GM23338 (cell line): ENCODE data around the gene PRDM8. TPM values are rescaled to one million over a fixed set of nuclear protein-coding genes. Genes with fewer than 3 reads are reported as not detected.

Experiments used
- ATAC-seq: fragments of 200-7000 bp; cut with Tn5 transposase; 3 replicates; pipeline ENCODE4 v1.9.1; 2020
- DNase-seq: peaks from one replicate; pipeline ENCODE4 v3.0.0-alpha.2; 2015; ENCODE audit warnings: low spot score
- H2AFZ ChIP-seq: fragments of 200-600 bp; sonication (generic); 2 replicates; pipeline ENCODE4 v1.8.0; 2016; ENCODE audit warnings: antibody characterized with exemption, mild to moderate bottlenecking, moderate library complexity
- H3F3A ChIP-seq: fragments of 200-600 bp; sonication (generic); replicated peaks from 2 replicates; pipeline ENCODE4 v1.8.0; 2017; ENCODE audit warnings: antibody characterized with exemption, mixed run types, low read depth
- H3K27ac ChIP-seq: fragments of 200-600 bp; sonication (generic); 2 replicates; pipeline ENCODE4 v1.6.1; 2016; ENCODE audit warnings: low read depth
- H3K27me3 ChIP-seq: fragments of 200-600 bp; sonication (generic); 2 replicates; pipeline ENCODE4 v1.8.0; 2016; ENCODE audit warnings: mild to moderate bottlenecking, mixed run types, moderate library complexity; ENCODE audit not compliant: insufficient read depth
- H3K36me3 ChIP-seq: fragments of 200-600 bp; sonication (generic); 2 replicates; pipeline ENCODE4 v1.8.0; 2016; ENCODE audit warnings: mild to moderate bottlenecking; ENCODE audit not compliant: insufficient read depth
- H3K4me1 ChIP-seq: fragments of 200-600 bp; sonication (generic); 2 replicates; pipeline ENCODE4 v1.8.0; 2016; ENCODE audit warnings: mild to moderate bottlenecking, moderate library complexity; ENCODE audit not compliant: insufficient read depth
- H3K4me2 ChIP-seq: fragments of 200-600 bp; sonication (generic); 2 replicates; pipeline ENCODE4 v1.7.1; 2017; ENCODE audit warnings: mixed run types
- H3K4me3 ChIP-seq: fragments of 200-600 bp; sonication (generic); 2 replicates; pipeline ENCODE4 v1.6.1; 2016; ENCODE audit warnings: mixed run types
- H3K79me2 ChIP-seq: fragments of 200-600 bp; sonication (generic); replicated peaks from 2 replicates; pipeline ENCODE4 v1.8.0; 2017; ENCODE audit warnings: mild to moderate bottlenecking; ENCODE audit not compliant: insufficient read depth
- H3K9me2 ChIP-seq: fragments of 200-600 bp; sonication (generic); 2 replicates; pipeline ENCODE4 v1.8.0; 2017; ENCODE audit not compliant: insufficient read depth
- H4K20me1 ChIP-seq: fragments of 200-600 bp; sonication (generic); replicated peaks from 2 replicates; pipeline ENCODE4 v1.8.0; 2017; ENCODE audit warnings: mild to moderate bottlenecking; ENCODE audit not compliant: insufficient read depth
- H3K27ac Mint-ChIP-seq: 2 replicates; pipeline ENCODE4 v1.8.0; 2020; ENCODE audit warnings: inconsistent platforms, mild to moderate bottlenecking, moderate library complexity, mixed read lengths
- H3K27me3 Mint-ChIP-seq: 3 replicates; pipeline ENCODE4 v1.8.0; 2022; ENCODE audit warnings: low read depth, mild to moderate bottlenecking, moderate library complexity, mixed read lengths, inconsistent platforms; ENCODE audit not compliant: insufficient read depth, poor library complexity
- H3K36me3 Mint-ChIP-seq: 3 replicates; pipeline ENCODE4 v1.8.0; 2021; ENCODE audit warnings: low read depth, mild to moderate bottlenecking, inconsistent platforms, moderate library complexity, mixed read lengths
- H3K4me1 Mint-ChIP-seq: 3 replicates; pipeline ENCODE4 v1.8.0; 2020; ENCODE audit warnings: mild to moderate bottlenecking, inconsistent platforms, mixed read lengths
- H3K4me3 Mint-ChIP-seq: 3 replicates; pipeline ENCODE4 v1.8.0; 2021; ENCODE audit warnings: moderate library complexity, mild to moderate bottlenecking, inconsistent platforms, mixed read lengths
- H3K9me3 Mint-ChIP-seq: 3 replicates; pipeline ENCODE4 v1.8.0; 2020; ENCODE audit warnings: moderate library complexity, mild to moderate bottlenecking, inconsistent platforms, mixed read lengths
- CREB1 ChIP-seq: fragments of 250-450 bp; sonication (Bioruptor Pico); IDR thresholded peaks from 2 replicates; pipeline ENCODE4 v1.5.0; 2020; ENCODE audit warnings: low read depth, mild to moderate bottlenecking, moderate library complexity
- EZH2 ChIP-seq: fragments of 200-600 bp; sonication (generic); IDR thresholded peaks from one replicate; pipeline ENCODE4 v1.8.0; 2017; ENCODE audit warnings: antibody characterized with exemption, mild to moderate bottlenecking, low read depth; ENCODE audit not compliant: unreplicated experiment
- EZH2phosphoT487 ChIP-seq: fragments of 200-600 bp; sonication (generic); IDR thresholded peaks from one replicate; pipeline ENCODE4 v1.8.1; 2018; ENCODE audit warnings: antibody characterized with exemption; ENCODE audit not compliant: unreplicated experiment
- JUNB ChIP-seq: IDR thresholded peaks from one replicate; pipeline ENCODE4 v1.6.1; 2016; ENCODE audit warnings: antibody characterized with exemption; ENCODE audit not compliant: unreplicated experiment
- POLR2AphosphoS5 ChIP-seq: IDR thresholded peaks from 2 replicates; pipeline ENCODE4 v1.6.1; 2016; ENCODE audit warnings: antibody characterized with exemption, low read depth
- STAT1 ChIP-seq: IDR thresholded peaks from one replicate; pipeline ENCODE4 v1.6.1; 2016; ENCODE audit warnings: antibody characterized with exemption; ENCODE audit not compliant: unreplicated experiment
- ZNF114 ChIP-seq: fragments of 250-450 bp; sonication (Bioruptor Pico); IDR thresholded peaks from 2 replicates; pipeline ENCODE4 v1.5.0; 2020; ENCODE audit warnings: mild to moderate bottlenecking, moderate library complexity
- ZNF331 ChIP-seq: fragments of 250-450 bp; sonication (Bioruptor Pico); IDR thresholded peaks from 2 replicates; pipeline ENCODE4 v1.5.0; 2020; ENCODE audit warnings: low read depth, mild to moderate bottlenecking, moderate library complexity
- polyA plus RNA-seq: library from polyadenylated mRNA; unstranded; fragments of >200 nt; fragmentation: Nextera tagmentation; extraction: Ambion mirVana; gene quantifications from 2 replicates; pipeline ENCODE4 v1.2.1, GENCODE V29; 2016
- total RNA-seq: library from RNA; depleted of rRNA; stranded (reverse); fragments of >200 nt; shearing (Covaris generic); gene quantifications from 2 replicates; pipeline ENCODE4 v1.2.3, GENCODE V29; 2014
- TF ChIP-seq, protein P1 (sequence below): IDR thresholded peaks from 2 replicates; pipeline ENCODE4 v1.6.1; 2016; ENCODE audit warnings: antibody characterized with exemption
- TF ChIP-seq, protein P2 (sequence below), 2 experiments: fragments of 200-600 bp in 1 of 2; sonication (generic) in 1 of 2; conservative IDR thresholded peaks; 2 replicates each; pipeline versions ENCODE4 v1.5.1 to v1.6.1; 2016 to 2017; ENCODE audit warnings: antibody characterized with exemption in 2 of 2, low read depth in 2 of 2, mild to moderate bottlenecking in 2 of 2, moderate library complexity in 1 of 2
- TF ChIP-seq, protein P3 (sequence below): fragments of 250-450 bp; sonication (Bioruptor Pico); IDR thresholded peaks from 2 replicates; pipeline ENCODE4 v1.5.0; 2020; ENCODE audit warnings: mild to moderate bottlenecking, moderate library complexity

PRDM8 gene
- total and polyA plus RNA-seq, 2 experiments from 2014 or later, result 0.16 TPM; not detected in 1

DNA sequence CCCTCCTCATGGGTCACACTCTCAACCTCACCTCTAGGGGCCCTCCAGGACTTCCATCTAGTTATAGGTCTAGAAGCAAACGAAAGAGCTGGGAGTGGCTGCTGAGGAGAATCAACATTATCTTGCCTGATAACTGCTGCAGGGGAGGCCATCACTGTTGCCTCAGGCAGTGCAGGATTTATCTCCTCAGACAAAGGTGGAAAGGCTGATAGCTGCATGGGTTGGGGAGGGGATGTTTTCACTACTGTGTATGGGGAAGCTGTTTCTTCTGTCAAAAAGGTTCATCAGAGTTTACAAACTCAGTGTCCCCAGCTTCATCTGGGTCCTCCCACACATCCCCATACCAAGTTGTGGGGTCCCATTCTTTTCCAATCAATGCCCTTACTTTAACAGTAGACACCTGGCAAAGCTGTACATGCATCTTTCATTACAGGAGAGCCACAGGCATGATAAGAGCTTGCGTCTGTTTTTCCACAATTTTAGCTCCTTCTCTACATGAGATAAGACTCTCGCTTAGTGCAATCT lies 17.6 kb upstream of the PRDM8 start:
- TF ChIP-seq, protein P1, sequence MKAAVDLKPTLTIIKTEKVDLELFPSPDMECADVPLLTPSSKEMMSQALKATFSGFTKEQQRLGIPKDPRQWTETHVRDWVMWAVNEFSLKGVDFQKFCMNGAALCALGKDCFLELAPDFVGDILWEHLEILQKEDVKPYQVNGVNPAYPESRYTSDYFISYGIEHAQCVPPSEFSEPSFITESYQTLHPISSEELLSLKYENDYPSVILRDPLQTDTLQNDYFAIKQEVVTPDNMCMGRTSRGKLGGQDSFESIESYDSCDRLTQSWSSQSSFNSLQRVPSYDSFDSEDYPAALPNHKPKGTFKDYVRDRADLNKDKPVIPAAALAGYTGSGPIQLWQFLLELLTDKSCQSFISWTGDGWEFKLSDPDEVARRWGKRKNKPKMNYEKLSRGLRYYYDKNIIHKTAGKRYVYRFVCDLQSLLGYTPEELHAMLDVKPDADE, result no peak
- TF ChIP-seq, protein P2, sequence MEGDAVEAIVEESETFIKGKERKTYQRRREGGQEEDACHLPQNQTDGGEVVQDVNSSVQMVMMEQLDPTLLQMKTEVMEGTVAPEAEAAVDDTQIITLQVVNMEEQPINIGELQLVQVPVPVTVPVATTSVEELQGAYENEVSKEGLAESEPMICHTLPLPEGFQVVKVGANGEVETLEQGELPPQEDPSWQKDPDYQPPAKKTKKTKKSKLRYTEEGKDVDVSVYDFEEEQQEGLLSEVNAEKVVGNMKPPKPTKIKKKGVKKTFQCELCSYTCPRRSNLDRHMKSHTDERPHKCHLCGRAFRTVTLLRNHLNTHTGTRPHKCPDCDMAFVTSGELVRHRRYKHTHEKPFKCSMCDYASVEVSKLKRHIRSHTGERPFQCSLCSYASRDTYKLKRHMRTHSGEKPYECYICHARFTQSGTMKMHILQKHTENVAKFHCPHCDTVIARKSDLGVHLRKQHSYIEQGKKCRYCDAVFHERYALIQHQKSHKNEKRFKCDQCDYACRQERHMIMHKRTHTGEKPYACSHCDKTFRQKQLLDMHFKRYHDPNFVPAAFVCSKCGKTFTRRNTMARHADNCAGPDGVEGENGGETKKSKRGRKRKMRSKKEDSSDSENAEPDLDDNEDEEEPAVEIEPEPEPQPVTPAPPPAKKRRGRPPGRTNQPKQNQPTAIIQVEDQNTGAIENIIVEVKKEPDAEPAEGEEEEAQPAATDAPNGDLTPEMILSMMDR (conservative IDR thresholded peaks at IDR 0.05; ENCODE audit: low read depth in 2 of 2), result no peak
- TF ChIP-seq ZNF114 (CRISPR knock-in tag) (no peak), JUNB (no peak), EZH2phosphoT487 (no peak), EZH2 (no peak), STAT1 (no peak), POLR2AphosphoS5 (no peak), ZNF331 (CRISPR knock-in tag) (no peak)
- peaks cover 34% of the 10 kb centered on the region for H3K27me3 Mint-ChIP-seq
- H3K4me3 Mint-ChIP-seq, result no peak overlapping the region
- Histone ChIP-seq H4K20me1 (peaks cover 8% of the 10 kb centered on the region; the same call in 1 of the 2 replicates), H3K79me2 (no peaks in the 10 kb centered on the region), H3K36me3 (no peaks in the 10 kb centered on the region), H3K27me3 (peaks cover 47% of the 10 kb centered on the region), H2AFZ (no peak overlapping the region), H3K4me3 (no peak overlapping the region), H3K9me2 (no peaks in the 10 kb centered on the region), H3K4me2 (no peak overlapping the region), H3F3A (0 out of 2 replicates have a peak, but pooled peaks cover 1% of the 10 kb centered on the region), H3K27ac (no peak overlapping the region), H3K4me1 (peaks cover 12% of the 10 kb centered on the region)
- H3K9me3 Mint-ChIP-seq, result peaks cover 10% of the 10 kb centered on the region
- no peak overlapping the region for H3K27ac Mint-ChIP-seq
- peaks cover 15% of the 10 kb centered on the region for H3K4me1 Mint-ChIP-seq
- H3K36me3 Mint-ChIP-seq, result peaks cover 6% of the 10 kb centered on the region; the same call in 1 of the 3 replicates
- no peak for DNase-seq
- no peak for ATAC-seq

DNA sequence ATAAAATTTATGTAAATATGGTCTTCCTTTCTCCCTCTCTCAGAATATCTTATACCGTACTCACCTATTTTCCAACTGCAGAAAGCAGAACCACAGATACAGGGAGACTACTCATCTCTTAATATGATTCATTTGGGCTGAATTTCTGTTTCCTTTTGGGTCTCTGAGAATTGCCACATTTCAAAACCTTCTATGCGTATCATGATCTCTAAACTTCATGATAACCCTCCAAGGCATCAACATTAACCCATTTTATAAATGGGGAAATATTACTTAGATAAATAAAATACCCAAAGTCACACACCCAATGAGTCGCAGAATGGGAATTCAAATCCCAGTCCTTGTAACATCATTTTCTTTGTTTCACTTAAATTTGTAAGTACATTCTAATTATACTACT lies 16.6 kb upstream of the PRDM8 start:
- Histone ChIP-seq H3K79me2 (no peaks in the 10 kb centered on the region), H3K4me3 (no peak overlapping the region), H3K27ac (no peak overlapping the region), H4K20me1 (peaks cover 8% of the 10 kb centered on the region), H3K36me3 (no peaks in the 10 kb centered on the region), H3K4me1 (peaks cover 22% of the 10 kb centered on the region), H3K27me3 (peaks cover 57% of the 10 kb centered on the region), H3F3A (peaks cover 6% of the 10 kb centered on the region; the same call in 1 of the 2 replicates), H3K9me2 (no peaks in the 10 kb centered on the region), H2AFZ (no peak overlapping the region), H3K4me2 (no peak overlapping the region)
- Mint-ChIP-seq H3K27ac (no peak overlapping the region), H3K9me3 (peaks cover 10% of the 10 kb centered on the region), H3K36me3 (peaks cover 6% of the 10 kb centered on the region; the same call in 1 of the 3 replicates), H3K4me3 (no peak overlapping the region), H3K4me1 (peaks cover 24% of the 10 kb centered on the region), H3K27me3 (peaks cover 43% of the 10 kb centered on the region)
- DNase-seq (no peak), ATAC-seq (no peak)
- TF ChIP-seq, protein P3, sequence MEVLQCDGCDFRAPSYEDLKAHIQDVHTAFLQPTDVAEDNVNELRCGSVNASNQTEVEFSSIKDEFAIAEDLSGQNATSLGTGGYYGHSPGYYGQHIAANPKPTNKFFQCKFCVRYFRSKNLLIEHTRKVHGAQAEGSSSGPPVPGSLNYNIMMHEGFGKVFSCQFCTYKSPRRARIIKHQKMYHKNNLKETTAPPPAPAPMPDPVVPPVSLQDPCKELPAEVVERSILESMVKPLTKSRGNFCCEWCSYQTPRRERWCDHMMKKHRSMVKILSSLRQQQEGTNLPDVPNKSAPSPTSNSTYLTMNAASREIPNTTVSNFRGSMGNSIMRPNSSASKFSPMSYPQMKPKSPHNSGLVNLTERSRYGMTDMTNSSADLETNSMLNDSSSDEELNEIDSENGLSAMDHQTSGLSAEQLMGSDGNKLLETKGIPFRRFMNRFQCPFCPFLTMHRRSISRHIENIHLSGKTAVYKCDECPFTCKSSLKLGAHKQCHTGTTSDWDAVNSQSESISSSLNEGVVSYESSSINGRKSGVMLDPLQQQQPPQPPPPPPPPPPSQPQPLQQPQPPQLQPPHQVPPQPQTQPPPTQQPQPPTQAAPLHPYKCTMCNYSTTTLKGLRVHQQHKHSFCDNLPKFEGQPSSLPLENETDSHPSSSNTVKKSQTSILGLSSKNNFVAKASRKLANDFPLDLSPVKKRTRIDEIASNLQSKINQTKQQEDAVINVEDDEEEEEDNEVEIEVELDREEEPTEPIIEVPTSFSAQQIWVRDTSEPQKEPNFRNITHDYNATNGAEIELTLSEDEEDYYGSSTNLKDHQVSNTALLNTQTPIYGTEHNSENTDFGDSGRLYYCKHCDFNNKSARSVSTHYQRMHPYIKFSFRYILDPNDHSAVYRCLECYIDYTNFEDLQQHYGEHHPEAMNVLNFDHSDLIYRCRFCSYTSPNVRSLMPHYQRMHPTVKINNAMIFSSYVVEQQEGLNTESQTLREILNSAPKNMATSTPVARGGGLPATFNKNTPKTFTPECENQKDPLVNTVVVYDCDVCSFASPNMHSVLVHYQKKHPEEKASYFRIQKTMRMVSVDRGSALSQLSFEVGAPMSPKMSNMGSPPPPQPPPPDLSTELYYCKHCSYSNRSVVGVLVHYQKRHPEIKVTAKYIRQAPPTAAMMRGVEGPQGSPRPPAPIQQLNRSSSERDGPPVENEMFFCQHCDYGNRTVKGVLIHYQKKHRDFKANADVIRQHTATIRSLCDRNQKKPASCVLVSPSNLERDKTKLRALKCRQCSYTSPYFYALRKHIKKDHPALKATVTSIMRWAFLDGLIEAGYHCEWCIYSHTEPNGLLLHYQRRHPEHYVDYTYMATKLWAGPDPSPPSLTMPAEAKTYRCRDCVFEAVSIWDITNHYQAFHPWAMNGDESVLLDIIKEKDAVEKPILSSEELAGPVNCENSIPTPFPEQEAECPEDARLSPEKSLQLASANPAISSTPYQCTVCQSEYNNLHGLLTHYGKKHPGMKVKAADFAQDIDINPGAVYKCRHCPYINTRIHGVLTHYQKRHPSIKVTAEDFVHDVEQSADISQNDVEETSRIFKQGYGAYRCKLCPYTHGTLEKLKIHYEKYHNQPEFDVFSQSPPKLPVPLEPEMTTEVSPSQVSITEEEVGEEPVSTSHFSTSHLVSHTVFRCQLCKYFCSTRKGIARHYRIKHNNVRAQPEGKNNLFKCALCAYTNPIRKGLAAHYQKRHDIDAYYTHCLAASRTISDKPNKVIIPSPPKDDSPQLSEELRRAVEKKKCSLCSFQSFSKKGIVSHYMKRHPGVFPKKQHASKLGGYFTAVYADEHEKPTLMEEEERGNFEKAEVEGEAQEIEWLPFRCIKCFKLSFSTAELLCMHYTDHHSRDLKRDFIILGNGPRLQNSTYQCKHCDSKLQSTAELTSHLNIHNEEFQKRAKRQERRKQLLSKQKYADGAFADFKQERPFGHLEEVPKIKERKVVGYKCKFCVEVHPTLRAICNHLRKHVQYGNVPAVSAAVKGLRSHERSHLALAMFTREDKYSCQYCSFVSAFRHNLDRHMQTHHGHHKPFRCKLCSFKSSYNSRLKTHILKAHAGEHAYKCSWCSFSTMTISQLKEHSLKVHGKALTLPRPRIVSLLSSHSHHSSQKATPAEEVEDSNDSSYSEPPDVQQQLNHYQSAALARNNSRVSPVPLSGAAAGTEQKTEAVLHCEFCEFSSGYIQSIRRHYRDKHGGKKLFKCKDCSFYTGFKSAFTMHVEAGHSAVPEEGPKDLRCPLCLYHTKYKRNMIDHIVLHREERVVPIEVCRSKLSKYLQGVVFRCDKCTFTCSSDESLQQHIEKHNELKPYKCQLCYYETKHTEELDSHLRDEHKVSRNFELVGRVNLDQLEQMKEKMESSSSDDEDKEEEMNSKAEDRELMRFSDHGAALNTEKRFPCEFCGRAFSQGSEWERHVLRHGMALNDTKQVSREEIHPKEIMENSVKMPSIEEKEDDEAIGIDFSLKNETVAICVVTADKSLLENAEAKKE (CRISPR knock-in tag), result no peak
- TF ChIP-seq ZNF114 (CRISPR knock-in tag), result no peak
- no peak for TF ChIP-seq CREB1
- TF ChIP-seq, protein P2 (conservative IDR thresholded peaks at IDR 0.05; ENCODE audit: low read depth in 2 of 2), result no peak
- no peak for TF ChIP-seq JUNB
